Measurements from ENCODE around the gene PRSS57. TPM values are rescaled to one million over a fixed set of nuclear protein-coding genes. Genes with fewer than 3 reads are reported as not detected.

The PRSS57 gene
- total and polyA plus RNA-seq, 2 of the 4 experiments (the other 2 are of a cell fraction) = not detected

DNA sequence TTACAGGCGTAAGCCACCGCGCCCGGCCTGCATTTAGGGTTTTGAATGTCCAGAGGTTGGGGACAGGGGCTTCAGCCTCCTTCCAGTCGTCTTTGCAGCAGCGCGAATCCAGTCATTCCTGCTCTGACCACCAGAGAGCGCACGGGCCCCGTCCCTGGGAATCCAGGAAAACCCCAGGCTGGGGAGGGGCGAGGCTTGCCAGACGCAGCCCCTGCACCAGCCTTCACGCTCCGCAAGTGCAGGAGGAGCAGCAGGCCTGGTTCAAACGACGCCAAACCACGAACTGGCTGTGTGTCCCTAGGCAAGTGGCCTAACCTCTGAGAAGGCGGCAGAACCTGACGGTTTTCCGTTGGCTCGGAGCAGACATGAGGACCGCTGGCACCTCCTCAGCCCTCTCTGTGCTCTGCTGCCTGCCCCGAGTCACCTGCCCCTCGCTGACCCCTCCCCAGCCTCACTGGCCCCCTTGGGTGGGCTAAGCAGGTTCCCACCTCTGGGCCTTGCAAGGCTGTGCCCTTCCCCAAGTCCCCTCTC is 30.3 kb downstream of the PRSS57 start:
- Histone ChIP-seq H4K8ac (ENCODE audit: low read depth in 2 of 2, low read length in 2 of 2) (peak overlapping the region in 1 of 2 experiments; percentile 91; a peak in 2 of 4 replicates), H3K36me3 (ENCODE audit: control insufficient read depth, insufficient read depth, low read length) (no peaks in the 10 kb centered on the region), H3K23ac (ENCODE audit: low read depth, low read length) (no peak overlapping the region), H2AFZ (replicated peaks; ENCODE audit: low read length, poor library complexity) (peak overlapping the region; percentile 93), H2BK120ac (ENCODE audit: low read depth, low read length) (peak overlapping the region; percentile 54), H3K4me1 (ENCODE audit: control insufficient read depth, insufficient read depth, low read length) (peaks cover 14% of the 10 kb centered on the region), H3K14ac (replicated peaks; ENCODE audit: low read depth, low read length) (peak overlapping the region; percentile 34; the same call in 1 of the 2 replicates), H2BK5ac (ENCODE audit: low read depth, low read length, poor library complexity, severe bottlenecking) (no peak overlapping the region), H3K56ac (ENCODE audit: extremely low read depth, insufficient read depth, low read length) (no peak overlapping the region), H3K18ac (ENCODE audit: low read depth, low read length) (no peak overlapping the region), H3K9me3 (ENCODE audit: control insufficient read depth, insufficient read depth, low read length) (0 out of 2 replicates have a peak, but pooled peaks cover 2% of the 10 kb centered on the region), H3K9ac (ENCODE audit: low read depth, low read length) (no peak overlapping the region), H3K27ac (ENCODE audit: insufficient read depth, low read length) (no peak overlapping the region), H4K91ac (ENCODE audit: insufficient read depth, low read depth, low read length) (peak overlapping the region; percentile 26; the same call in 1 of the 2 replicates), H2AK9ac (replicated peaks; ENCODE audit: low read depth, low read length, poor library complexity) (peak overlapping the region; percentile 60), H3K4me3 (ENCODE audit: insufficient read depth, low read depth, low read length) (no peak overlapping the region), H2BK20ac (ENCODE audit: low read depth, low read length) (no peak overlapping the region), H3K27me3 (ENCODE audit: control insufficient read depth, insufficient read depth, low read length) (no peaks in the 10 kb centered on the region), H3K4me2 (ENCODE audit: low read depth, low read length) (peak overlapping the region; percentile 77), H4K5ac (ENCODE audit: low read depth, low read length) (peak overlapping the region; percentile 68; the same call in 1 of the 2 replicates), H3K4ac (ENCODE audit: low read depth, low read length) (peak overlapping the region; percentile 38), H3K9me1 (ENCODE audit: insufficient read depth, low read length) (no peaks in the 10 kb centered on the region), H4K20me1 (ENCODE audit: insufficient read depth, low read length) (peaks cover 23% of the 10 kb centered on the region), H3K79me1 (ENCODE audit: low read depth in 1 of 2, low read length in 2 of 2) (peaks cover 0 to 28% of the 10 kb centered on the region in 2 experiments; a peak in 2 of 4 replicates), H2AK5ac (ENCODE audit: low read depth, low read length) (peak overlapping the region; percentile 41; the same call in 1 of the 2 replicates), H2BK15ac (ENCODE audit: low read depth, low read length) (no peak overlapping the region)
- POLR2A ChIA-PET (ENCODE audit: unreplicated experiment) = no interaction called here
- DNase-seq (peak; percentile 70), ATAC-seq (ENCODE audit: low read depth) (peak; percentile 47)
- 3% methylated on average over 9 of the region's 24 CpGs; no CpG with 5 or more reads in 1 of the 2 experiments for WGBS, 2 experiments (ENCODE audit: extremely low coverage in 2 of 2, insufficient read length in 1 of 2)
- CTCF ChIA-PET = no interaction called here
- intact Hi-C loops (cut with micrococcal nuclease) (loop anchor here (1.0 to 10.0 kb wide), 4 partner anchors 69 to 256 kb away; partner anchors contain the start of gene R3HDM4), dilution Hi-C loops (cut with HindIII; ENCODE audit: low sequenced_read_pairs, unreplicated experiment) (no loop called here), in situ Hi-C loops (cut with MboI; ENCODE audit: low sequenced_read_pairs) (loop anchor here (5.0 kb wide), 1 partner anchor 67 kb away; no protein-coding TSS in a partner anchor)
- BruUV-seq (replicated peaks) = no TSS peak
- TF ChIP-seq NFE2L2 (IDR thresholded peaks at IDR 0.05; ENCODE audit: low read depth, low read length) = no peak
- no peak for TF ChIP-seq BHLHE40 (IDR thresholded peaks at IDR 0.05; ENCODE audit: low read depth, low read length)
- no peak for TF ChIP-seq POLR2A (IDR thresholded peaks at IDR 0.05; ENCODE audit: low read depth, low read length)
- no peak for TF ChIP-seq MXI1 (IDR thresholded peaks at IDR 0.05; ENCODE audit: borderline replicate concordance, low read depth, low read length)
- no peak for TF ChIP-seq CEBPB (IDR thresholded peaks at IDR 0.05; ENCODE audit: low read depth, low read length)
- TF ChIP-seq CHD1 (IDR thresholded peaks at IDR 0.05; ENCODE audit: low read depth, low read length) = no peak
- TF ChIP-seq FOS (IDR thresholded peaks at IDR 0.05; ENCODE audit: low read depth, low read length) = no peak
- TF ChIP-seq ELK1 (IDR thresholded peaks at IDR 0.05; ENCODE audit: borderline replicate concordance, low read depth, low read length) = no peak
- TF ChIP-seq MAFK (IDR thresholded peaks at IDR 0.05; ENCODE audit: low read depth, low read length) = no peak
- TF ChIP-seq, protein P1, sequence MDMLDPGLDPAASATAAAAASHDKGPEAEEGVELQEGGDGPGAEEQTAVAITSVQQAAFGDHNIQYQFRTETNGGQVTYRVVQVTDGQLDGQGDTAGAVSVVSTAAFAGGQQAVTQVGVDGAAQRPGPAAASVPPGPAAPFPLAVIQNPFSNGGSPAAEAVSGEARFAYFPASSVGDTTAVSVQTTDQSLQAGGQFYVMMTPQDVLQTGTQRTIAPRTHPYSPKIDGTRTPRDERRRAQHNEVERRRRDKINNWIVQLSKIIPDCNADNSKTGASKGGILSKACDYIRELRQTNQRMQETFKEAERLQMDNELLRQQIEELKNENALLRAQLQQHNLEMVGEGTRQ (IDR thresholded peaks at IDR 0.05; ENCODE audit: low read depth, low read length) = no peak
- TF ChIP-seq MAZ (IDR thresholded peaks at IDR 0.05; ENCODE audit: borderline replicate concordance, low read depth, low read length) = peak; percentile 72; the same call in 1 of the 2 replicates
- TF ChIP-seq, protein P2, sequence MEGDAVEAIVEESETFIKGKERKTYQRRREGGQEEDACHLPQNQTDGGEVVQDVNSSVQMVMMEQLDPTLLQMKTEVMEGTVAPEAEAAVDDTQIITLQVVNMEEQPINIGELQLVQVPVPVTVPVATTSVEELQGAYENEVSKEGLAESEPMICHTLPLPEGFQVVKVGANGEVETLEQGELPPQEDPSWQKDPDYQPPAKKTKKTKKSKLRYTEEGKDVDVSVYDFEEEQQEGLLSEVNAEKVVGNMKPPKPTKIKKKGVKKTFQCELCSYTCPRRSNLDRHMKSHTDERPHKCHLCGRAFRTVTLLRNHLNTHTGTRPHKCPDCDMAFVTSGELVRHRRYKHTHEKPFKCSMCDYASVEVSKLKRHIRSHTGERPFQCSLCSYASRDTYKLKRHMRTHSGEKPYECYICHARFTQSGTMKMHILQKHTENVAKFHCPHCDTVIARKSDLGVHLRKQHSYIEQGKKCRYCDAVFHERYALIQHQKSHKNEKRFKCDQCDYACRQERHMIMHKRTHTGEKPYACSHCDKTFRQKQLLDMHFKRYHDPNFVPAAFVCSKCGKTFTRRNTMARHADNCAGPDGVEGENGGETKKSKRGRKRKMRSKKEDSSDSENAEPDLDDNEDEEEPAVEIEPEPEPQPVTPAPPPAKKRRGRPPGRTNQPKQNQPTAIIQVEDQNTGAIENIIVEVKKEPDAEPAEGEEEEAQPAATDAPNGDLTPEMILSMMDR (conservative IDR thresholded peaks at IDR 0.05; ENCODE audit: low read depth, low read length) = peak; percentile 94
- TF ChIP-seq RAD21 (IDR thresholded peaks at IDR 0.05; ENCODE audit: low read length) = peak; percentile 93
- TF ChIP-seq RFX5 (IDR thresholded peaks at IDR 0.05; ENCODE audit: low read depth, low read length) = no peak
- peak; percentile 97 for TF ChIP-seq SMC3 (IDR thresholded peaks at IDR 0.05; ENCODE audit: low read depth, low read length)

All from IMR-90 (cell line).